ENCODE measurements around the gene FBXW9.
"Not testable (repeated sequence)": the region's sequence is repeated elsewhere in the genome, so short reads cannot be mapped to it uniquely, and the experiment has no call there.

FBXW9 gene

DNA sequence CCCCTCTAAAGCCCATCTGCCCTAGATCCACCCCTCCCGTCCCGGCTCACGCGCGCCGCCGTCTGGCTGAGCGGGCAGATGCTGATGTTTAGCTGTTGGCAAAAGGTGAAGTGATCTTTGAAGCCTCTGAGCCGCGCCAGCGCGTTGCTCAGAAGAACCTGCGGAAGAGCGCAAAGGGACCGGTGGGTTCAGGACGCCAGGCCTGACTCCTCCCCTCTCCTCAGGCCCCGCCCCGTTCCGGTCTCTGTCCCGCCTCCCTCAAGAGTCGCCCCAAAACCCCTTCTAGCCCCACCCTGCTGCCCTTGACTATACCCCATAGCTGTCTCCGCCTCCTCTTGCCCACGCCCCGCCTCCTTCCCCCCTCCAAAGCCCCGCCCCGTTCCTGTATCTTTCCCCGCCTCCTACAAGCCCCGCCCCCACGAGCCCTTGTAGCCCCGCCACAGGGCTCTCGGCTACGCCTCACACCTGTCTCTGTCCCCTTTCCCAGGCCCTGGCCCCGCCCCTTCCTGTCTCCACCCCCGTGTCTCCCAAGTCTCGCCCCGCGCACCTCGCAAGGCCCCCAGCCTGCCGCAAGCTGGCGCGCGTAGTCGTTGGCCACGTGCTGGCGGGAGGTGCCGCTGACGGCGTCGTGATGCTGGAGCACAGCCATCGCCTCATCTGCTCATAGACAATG, 39.4 kb downstream of the FBXW9 start:
- DNase-seq (ENCODE audit: low read depth): peak; percentile 19

DNA sequence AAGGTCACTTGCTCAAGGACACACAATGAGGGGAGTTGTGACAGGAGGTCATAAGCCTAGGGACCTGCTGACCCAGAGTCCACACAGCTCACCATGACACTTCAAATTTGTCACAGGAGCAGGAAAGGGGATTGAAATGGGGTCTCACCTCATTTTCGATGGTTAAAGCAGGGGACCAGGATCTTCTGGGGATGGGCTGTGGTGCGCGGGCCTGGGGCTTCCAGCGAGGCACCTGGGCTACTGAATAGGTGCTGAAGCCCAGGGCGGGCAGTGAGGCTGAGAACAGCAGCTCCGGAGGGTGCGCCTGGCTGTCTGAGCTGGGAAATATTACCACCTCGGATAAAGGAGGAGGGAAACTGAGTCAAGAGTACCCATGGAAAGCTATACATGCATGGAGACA, 40.9 kb downstream of the FBXW9 start:
- DNase-seq (ENCODE audit: low read depth): no peak

DNA sequence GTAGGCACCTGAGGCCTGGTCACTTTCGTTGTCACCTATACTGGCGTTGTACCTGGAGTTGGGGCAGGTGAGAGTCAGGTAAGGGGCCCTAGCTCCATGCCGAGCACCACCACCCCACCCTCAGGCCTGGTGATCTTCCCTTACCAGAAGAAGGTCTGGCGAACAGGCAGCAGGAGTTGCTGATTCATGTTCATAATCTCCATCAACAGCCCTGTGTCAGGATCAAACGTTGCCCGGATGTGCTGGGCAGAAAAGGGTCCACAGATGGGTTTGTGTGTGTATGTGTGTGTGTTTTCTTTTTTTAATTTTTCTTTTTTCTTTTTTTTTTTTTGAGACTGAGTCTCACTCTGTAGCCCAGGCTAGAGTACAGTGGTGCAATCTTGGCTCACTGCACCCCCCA, 44.2 kb downstream of the FBXW9 start:
- no peak for DNase-seq (ENCODE audit: low read depth)

DNA sequence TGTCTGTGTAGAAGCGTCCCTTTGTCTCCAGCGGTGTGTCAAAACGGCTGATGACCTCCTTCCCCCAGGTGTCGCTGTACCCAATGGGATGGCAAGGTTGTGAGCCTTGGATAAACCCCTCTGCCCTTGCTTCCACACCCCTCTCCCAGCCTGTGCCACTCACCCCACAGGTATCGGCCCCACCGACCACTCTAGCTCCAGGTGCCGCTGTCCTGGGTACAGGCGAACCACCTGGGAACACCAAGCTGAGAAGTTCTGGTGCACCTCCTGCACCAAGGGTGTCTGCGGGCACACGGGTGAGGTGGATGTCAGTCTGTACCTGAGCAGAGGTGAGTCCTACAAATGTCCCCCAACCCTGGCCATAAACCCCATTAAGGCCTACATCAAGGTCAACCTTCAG, 46.5 kb downstream of the FBXW9 start:
- DNase-seq (ENCODE audit: low read depth): no peak

DNA sequence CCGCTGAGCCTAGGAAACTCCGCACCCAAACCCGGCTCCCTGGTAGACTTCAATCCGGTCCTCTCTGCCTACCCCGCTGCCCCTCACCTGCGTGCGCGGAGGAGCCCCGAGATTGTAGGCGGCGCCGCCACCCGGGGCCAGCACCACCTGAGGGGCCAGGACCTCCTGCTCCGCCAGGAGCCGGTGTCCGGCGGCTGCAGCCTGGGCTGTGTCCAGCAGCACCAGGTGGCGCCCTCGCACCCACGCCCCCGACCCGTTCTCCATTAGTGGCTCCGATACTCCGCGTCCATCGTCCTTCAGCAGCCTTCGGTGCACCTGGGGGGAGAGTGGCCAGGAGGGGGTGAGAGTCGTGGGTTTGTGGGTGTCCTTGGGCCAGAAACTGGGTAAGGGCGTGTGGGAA, 48.3 kb downstream of the FBXW9 start:
- no peak for DNase-seq (ENCODE audit: low read depth)

DNA sequence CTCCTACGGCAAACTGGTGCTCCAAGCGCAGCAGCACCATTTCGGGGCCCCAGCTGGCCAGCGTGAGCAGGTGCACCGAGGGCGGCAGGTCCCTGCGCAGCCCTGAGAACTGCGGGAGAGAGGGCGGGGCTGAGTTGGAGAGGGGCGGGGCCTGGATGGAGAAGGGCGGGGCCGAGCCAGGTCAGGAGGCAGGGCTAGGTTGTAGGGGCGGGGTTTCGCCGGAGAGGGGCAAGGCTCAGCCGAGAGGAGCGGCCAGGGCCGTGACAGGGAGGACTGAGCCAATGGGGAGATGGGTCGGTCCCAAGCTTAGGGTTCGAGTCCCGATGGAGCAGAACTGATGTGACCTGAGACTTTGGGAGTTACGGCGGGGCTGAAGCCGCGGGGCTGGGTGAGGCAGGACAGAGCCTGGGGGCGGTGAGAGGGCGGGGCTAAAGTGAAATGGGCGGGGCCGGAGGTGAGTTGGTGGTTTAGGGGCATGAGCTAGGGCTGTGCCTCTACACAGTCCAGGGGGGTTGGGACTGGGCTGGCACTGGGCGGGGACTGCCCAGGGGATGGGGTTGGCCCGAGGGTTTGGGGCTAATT, 48.9 kb downstream of the FBXW9 start:
- DNase-seq (ENCODE audit: low read depth): peak; percentile 41

DNA sequence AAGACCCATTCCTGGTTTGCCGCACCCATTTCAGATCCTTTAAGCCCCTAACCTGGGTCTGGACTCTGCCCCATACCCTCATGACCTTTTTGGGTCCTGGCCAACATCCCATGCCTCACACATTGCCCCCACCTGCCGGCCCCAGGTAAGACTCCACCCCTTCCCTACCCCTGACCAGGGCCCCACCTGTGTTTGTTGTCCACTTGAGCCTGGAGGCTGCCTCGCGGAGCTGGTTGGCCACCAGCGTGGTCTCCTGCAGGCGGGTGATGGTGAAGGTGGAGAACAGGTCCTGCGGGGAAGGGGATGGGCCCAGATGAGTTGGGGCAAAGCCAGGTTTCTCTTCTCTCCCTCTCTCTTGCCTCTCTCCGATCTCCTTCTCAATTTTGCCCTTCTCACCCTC, 49.4 kb downstream of the FBXW9 start:
- no peak for DNase-seq (ENCODE audit: low read depth)

DNA sequence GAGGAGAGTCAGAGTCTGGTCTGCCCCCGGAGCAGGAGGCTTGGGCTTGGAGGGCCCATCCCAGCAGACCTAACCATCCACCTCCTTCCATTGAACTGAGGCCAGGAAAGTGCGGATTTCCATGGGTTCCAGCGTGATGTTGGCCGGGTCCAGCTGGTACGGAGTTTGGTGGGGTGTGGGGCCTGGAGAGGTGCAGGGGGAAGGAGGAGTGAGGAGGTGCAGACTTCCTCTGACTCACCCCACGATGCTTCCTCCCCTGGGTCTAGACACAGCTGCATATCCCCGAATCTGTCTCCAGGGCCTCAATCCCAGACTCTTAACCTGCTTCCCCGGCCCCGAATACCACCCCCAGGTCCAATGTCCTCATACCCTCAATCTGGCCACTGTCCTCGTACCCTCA, 49.9 kb downstream of the FBXW9 start:
- DNase-seq (ENCODE audit: low read depth): no peak

DNA sequence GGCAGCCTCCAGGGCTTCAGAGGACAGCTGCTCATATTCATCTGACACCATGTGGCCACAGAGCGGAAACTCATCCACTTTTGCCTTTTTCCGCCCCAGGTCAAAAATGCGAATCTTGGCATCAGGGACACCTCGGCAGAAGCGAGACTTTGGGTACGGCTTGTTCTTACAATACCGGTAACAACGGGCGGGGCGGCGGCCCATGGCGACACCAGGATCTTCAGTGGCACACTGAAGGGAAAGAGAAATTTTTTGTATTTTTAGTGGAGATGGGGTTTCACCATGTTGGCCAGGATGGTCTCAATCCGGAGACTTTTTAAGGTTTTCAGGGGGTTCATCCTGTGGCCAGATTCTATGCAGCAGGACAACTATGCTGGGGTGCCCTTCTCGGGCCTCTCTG, 52.7 kb downstream of the FBXW9 start:
- DNase-seq (ENCODE audit: low read depth): not testable (repeated sequence)

DNA sequence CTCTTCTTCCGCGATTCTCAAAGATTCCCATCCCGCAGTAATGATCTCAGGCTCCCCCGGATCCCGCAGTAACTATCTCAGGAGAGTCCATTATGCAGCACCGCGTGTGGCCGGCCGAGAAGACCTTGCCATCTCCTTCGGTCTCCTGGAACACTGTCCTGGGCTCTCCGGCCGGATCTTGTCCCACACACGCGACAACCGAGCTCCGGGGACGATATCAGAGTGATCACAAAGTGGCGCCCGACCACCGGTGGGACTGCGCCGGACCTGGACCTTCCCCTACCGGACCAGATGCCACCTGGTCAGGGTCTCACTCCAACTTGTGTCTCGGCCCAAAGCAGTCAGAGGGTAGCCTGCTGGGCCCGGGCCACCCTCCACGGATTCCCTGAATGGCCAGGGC, 53.9 kb downstream of the FBXW9 start:
- DNase-seq (ENCODE audit: low read depth): no peak

DNA sequence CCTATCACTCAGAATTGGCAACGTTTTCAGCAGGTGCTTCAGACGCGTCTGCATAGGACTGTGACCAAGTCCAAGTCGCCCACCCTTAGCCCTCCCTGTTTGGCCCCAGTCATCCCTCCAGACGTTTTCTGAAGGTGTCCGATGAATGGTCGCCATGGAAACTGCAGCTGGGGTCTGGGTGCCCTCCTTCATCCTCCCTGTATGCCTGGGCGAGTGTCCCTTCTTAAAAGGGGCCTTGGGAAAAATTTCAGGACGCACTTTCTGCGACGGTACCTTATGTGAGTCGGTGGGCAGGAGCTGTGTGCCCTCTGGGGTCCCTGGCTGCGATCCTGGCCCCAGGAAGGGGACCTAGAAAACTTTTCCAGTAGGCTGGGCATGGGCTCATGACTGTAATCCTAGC, 55.0 kb downstream of the FBXW9 start:
- no peak for DNase-seq (ENCODE audit: low read depth)

DNA sequence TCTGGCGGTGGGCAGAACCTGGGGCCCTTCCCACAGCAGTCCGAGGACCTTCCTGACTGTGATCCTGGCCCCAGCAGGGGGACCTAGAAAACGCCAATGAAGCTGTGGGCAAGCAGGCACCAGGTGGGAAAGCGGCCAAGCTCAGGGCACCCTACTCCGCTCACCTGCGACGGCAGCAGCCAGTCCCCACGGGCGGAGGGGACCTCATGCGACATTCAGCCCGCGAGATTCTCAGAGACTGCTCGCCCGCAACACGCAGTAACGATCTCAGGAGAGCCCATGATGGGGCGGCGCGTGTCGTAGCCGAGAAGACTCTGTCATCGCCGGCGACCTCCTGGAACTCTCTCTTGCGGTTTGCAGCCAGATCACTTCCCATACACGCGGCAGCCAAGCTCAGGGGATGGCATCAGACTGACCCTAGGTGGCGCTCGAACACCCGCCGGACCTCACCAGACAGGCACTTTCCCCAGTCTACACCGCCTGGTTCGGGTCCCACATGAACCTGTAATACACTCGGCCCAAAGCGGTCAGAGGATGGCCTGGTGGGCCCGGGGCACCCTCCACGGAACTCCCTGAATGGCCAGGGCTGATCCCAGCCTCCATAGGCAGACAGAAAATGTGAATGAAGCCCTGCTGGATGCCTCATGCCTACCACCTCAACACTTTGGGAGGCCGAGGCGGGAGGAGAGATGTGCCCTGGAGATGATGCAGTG, 56.4 kb downstream of the FBXW9 start:
- DNase-seq (ENCODE audit: low read depth): peak; percentile 85
